ENCODE data around the gene TNRC18.

TNRC18 gene

DNA sequence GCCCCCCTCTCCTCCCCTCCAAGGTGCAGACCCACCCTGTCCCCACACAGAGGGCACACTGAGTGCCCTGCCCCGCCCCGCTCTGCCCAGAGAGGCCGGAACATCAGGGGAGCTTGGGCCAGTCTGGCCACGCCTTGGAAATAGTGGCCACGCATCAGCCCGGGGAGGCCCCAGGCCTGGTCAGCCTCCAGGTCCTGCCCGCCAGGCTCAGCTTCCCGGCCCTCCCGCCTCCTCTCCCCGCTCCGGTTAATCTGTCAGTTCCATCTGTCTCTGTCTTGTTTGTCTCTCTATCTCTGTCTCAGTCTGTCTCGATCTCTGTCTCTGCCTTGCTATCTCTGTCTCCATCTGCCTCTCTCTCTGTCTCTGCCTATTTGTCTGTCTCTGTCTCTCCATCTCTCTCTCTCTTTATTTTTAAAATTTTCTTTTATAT lies 28.9 kb upstream of the TNRC18 start:
- DNase-seq (ENCODE audit: low read depth in 2 of 2): no peak

DNA sequence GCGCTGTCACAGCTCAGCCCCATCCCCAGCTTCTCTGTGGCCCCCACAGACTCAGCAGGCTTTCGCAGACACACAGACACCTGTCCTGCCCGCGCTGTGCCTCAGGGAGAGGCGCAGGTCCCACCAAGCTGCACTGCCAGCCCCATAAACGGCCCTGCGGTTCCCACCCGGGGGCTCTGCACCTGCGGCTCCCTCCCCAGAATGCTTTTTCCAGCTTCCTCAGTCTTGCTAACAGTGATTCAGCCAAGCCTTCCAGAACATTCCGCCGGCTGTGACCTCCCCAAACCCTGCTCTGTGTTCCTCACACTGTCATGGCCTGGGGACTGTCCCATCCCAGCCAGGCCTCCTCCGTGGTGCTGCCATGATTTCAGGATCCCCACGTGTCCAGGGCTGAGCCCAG lies 27.8 kb upstream of the TNRC18 start:
- DNase-seq (ENCODE audit: low read depth in 2 of 2): no peak

DNA sequence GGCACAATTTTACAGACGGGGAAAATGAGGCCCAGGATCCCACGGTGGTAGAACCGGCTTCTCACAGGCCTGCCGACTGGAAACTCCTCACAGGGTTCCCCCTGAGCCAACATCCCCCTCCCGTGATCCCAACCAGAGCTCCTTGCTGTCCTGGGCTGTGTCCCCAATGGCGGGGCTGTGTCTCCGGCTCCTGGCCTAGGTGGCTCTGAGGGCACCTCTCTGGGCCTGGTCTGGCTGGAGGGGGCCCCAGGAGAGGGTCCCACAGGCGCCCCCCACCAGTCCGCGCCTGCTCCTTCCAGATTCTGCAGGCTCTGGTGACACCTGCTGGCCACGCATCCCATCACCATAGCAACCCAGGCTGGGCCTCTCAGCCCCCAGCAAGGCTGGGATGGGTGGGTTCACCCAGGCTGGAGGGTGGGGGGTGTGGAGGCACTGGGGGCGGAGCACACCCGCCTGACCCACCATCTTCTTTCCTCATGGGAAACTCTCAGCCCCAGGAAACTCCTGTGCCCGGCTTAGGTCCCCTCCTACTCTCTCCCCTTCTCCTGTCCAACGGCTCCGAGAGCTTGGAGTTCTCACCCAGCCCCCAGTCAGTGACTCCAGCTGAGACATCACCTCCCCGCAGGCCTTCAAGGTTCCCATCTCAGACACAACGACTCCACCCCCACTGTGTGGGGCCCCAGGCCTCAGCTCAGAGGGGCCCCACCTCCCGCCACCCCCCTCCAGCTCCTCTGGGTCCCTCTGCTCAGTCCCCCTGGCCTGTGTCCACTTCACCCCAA lies 27.1 kb upstream of the TNRC18 start:
- peak; percentile 21 to 23 for DNase-seq (ENCODE audit: low read depth in 2 of 2)

DNA sequence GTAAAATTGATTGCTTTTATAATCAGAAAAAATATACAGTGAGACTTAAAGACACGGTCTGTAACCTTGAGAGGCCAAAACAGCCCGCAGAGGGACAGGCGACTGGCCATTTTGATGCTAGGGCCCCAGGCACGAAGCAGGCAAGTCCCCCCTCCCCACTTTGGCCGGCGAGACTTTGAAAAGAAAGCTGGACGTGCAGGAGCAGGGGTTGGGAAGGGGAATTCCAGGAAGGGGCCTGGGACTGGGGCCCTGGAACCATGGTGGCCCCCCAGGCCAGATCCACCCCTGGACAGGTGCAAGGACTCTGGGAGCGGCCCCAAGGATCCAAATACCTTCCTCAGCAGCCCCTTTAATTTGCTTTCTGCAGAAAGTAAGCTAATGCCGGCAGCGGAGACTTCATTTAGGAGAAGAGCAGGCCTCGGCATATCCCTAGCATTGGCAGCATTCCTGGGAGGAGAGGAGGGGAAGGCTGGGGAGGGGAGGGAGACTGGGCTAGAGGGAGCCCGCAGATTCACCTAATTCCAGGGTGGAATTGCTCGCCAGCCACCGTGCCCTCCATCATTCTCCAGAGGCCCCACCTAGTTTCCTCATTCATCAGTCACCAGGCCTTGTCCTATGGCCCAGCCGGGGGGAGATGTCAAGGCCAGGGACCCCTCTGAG lies 24.9 kb upstream of the TNRC18 start:
- no peak for DNase-seq (ENCODE audit: low read depth in 2 of 2)

DNA sequence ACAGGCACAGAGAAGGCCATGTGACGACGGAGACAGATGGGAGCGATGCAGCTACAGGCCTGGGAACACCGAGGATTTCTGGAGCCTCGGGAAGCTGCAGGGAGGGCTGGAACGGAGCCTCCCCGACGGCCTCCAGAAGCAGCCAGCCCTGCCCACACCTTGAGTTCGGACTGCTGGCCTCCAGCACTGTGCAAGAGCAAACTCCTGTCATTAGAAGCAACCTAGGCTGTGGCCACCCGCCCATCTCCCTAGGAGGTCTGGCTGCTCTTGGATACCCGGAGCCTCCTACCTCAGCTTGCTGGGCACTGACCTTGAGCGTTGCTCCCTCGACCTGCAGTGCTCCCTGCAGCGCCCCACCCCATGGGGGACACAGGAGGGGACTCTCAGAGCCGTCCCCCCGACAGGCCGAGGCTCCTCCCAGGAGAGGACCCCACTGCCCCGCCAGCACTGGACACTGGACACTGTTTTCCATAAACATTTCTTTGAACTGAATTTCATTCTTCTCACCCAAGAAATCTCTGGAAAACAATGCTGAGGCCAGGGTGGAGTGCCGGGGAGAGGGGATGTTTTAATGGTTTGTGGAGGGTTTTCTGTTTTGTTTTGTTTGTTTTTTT lies 22.5 kb upstream of the TNRC18 start:
- DNase-seq (ENCODE audit: low read depth in 2 of 2): no peak

DNA sequence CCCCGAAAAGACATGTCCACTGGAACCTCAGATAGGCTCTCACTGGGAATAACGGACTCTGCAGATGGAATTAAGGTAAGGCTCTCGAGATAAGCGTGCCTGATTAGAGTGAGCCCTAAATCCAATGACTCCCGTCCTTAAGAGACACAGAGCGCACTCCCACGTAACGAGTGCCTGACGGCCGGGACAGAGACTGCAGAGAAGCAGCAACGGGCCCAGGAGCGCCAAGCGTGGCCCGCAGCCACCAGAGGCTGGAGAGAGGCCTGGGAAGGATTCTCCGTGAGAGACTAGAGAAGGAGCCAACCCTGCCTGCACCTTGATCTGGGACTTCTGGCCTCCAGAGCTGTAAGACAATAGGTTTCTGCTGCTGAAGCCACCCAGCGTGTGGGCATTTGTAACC lies 20.0 kb upstream of the TNRC18 start:
- DNase-seq (ENCODE audit: low read depth in 2 of 2): no peak

DNA sequence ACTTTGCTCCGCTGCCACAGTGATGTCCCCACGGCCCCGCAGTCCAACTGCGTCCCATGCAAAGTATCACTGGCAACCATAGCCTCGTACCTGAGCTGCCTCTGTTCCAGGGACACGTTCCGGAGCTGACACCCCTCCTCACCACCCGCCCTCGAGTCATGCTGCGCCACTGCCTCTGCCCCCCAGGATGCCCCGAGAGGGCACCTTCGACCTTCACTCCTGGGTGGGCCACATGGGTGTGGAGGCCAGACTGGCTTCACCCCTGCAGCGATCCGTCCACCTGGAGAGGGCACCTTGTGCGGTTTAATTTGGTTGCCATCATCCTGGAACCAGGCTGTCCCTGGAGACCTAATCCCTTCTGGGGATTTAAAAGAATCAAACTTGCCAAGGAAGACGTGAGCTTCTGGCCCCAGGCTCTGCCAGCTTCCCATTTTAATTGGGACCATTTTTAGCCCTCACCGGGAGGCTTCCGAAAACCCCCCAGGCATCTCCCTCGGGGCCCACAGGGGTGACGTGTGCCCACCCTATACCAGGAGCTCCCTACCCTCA lies 19.2 kb upstream of the TNRC18 start:
- DNase-seq (ENCODE audit: low read depth in 2 of 2): no peak

DNA sequence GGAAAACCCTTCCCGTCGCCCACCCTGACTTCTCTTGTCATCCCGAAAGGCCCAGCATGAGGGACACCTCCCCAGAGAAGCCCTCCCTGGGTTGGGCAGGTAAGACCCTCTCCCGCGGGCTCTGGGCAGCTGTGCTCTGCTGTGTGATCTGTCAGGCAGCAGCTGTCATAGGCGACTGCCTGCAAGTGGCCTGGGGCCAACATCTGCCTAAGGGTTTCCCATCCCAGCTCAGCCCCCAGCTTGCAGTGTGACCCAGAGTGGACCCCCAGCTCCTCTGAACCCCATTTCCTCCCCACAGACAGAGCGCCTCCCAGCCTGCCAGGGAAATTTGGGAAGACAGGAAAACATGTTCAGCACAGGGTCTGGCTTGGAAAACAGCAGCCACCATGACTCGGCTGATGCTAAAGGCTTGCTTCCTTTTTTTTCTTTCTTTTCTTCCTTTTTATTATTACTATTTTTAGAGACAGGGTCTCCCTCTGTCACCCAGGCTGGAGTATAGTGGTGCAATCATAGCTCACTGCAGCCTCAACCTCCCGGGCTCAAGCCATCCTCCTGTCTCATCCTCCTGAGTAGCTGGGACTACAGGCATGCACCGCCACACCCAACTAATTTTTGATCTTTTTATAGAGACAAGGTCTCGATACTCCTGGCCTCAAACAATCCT lies 18.3 kb upstream of the TNRC18 start:
- no peak for DNase-seq (ENCODE audit: low read depth in 2 of 2)

DNA sequence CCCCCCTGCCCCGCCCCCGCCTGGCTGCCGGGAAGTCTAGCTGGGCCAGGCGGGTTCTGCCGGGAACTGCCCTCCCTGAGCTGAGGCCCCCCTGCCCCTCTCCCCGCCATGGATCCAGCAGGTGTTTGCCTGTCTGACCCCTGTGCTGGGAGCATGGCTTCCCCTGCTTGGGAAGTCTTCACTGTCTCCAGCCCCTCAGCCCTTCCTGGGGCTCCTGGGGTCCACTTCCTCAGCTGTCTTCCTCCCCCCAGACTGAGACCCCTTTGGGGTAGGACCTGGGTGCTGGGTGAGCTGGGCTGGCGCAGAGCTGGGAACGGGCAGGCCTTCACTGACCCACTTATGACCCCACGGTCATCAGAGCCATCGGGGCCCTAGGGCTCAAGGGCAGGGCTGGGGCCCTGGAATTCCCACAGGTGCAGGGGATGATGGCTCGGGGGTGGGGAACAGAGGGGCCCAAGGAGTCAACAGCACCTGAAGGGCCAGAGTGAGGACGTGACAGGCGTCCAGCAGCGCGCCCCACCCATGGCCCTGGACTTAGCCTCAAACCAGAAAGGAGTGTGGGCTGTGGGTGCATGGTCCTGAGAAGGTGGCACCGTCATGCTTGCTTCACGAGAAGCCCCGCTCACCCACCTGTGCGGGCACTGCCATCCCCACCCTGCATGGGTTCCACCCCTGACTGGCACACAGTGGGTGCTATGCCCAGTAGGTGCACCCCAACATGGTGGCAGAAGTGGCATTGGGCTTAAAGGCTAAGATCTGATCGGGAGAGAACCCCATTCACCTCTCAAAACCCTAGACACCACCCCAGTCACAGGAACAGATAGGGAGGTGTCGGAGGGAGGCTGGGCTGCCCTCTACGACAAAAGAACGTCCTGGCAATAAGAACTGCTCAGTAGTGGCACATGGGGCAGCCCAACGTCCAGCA lies 16.2 kb upstream of the TNRC18 start:
- no peak for DNase-seq (ENCODE audit: low read depth in 2 of 2)

DNA sequence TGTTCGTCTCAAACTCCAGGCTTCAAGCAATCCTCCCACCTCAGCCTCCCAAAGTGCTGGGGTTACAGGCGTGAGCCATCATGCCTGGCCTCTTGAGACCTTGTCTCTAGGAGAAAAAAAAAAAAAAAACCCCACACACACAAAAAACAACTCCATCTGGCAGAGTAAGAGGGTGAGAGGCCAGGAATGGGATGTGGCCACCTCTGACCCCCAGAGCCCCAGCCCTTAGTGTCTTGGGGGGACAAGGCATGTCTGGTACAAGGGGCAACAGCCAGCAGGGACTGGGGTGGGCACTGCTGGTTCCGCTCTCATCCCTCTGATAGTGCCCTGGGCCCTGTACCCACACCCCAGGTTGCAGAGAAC lies 15.6 kb upstream of the TNRC18 start:
- no peak for DNase-seq (ENCODE audit: low read depth in 2 of 2)

DNA sequence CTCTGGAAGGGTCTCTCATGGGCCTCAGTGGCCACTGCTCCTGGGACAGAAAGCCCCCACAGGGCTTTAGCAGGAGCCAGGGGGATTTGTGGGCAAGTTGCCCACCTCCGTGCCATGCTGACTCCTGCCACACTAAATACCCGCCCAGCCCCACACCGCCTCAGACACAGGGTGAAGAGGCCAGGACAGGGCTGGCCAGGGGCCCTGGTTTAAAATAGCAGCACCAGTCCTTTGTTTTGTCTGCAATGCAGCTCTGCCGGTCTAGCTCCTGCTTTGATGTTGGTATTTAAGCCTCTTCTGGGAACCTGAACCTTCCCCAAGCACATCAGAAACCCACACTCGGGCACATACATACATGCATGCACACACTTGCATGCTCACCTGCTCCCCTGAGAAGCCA lies 14.4 kb upstream of the TNRC18 start:
- DNase-seq (ENCODE audit: low read depth in 2 of 2): no peak

DNA sequence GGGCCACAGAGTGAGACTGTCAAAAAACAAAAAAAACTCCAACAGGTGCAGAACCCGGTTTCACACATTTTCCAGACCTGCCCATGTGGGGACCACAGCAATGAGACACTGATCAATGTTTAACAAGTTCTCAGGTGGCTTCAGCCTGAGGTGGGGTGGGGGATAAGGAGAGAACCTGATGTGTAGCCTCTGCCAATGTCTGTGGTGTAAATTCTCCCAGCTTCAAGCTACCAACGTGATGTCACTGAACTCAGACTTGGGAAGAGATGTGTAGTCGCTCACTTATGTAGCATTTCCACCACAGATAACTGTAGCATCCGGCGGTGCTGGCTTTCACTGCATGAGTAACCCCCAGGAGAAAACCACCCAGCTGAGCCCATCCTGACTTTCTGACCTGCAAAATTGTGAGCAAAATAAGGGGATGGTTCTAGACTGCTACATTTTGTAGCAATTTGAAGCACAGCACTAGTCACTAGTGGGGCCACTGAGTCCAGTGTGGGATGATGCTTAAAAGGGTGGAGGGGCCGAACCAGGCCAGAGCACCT lies 13.8 kb upstream of the TNRC18 start:
- no peak for DNase-seq (ENCODE audit: low read depth in 2 of 2)

DNA sequence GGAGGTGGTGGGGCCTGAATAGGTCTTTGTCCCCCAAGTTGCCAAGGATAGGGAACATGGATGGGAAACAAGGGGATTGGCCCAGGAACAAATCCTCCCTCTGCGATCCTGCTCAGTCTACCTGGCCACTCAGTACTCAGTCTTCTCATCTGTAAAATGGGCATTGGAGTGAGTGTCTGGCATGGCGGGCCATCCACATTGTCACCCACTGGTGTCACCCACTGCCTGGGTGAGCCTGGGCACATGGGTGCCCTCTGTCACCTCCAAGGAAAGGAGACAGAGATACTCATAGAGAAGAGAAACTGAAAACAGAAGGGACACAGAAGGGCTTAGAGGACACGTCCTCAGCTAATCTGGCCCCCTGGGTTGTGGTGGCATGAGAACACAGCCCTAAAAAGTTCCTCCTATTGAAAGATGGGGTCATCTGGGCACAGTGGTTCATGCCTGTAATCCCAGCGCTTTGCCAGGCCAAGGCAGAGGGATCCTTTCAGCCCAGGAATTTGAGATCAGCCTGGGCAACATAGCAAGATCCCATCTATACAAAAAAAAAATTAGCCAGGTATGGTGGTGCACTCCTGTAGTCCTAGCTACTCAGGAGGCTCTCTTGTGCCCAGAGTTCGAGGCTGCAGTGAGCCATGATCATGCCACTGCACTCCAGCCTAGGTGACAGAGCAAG lies 12.5 kb upstream of the TNRC18 start:
- DNase-seq (ENCODE audit: low read depth in 2 of 2): no peak

DNA sequence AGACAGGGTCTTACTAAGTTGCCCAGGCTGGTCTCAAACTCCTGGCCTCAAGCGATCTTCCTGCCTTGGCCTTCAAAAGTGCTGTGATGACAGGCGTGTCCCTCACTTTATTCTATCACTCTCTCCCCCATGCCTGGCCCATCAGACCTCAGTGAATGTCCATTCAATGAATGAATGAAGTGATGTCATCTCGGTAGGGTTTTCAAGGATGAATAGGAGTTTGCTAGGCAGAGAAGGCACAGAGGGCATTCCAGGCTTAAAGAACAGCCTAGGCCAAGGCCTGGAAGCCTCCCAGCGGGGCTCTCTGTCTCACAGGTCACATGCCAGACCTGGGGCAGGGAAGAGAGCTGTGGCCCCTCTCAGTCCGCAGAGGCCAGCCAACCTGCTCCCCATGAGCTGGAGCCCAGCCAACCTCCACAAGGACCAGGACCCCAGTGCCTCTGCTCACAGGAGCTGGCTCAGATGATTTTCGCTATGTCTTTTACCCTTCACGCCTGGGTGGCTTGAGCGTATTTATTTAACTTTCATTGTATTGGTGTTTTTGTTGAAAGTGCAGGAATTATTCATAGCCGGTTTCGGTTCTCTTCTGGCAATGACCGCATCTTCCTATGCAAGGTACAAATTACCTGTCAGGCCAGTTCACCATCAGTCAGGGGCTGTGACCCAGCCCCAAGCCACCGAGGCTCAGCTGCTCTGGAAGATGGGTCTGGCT lies 11.8 kb upstream of the TNRC18 start:
- DNase-seq (ENCODE audit: low read depth in 2 of 2): no peak

DNA sequence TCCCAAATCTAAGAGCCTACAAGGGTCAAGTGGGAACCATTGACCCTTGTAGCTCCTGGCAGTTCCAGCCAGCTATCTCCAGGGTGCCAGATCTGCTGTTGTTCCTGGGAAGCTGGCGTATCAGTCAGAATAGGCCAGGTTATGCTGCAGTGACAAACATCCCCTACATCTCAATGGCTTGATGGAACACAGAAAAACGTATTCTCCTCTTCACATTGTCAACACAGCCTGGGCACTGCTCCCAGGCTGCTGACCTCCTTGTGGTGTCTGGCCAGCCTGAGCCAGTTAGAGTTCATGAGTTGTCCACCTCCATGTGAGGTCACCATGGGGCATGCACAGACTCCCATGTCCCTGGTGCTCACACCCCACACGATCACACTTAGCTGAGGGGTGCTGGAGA lies 9.5 kb upstream of the TNRC18 start:
- no peak for DNase-seq (ENCODE audit: low read depth in 2 of 2)

DNA sequence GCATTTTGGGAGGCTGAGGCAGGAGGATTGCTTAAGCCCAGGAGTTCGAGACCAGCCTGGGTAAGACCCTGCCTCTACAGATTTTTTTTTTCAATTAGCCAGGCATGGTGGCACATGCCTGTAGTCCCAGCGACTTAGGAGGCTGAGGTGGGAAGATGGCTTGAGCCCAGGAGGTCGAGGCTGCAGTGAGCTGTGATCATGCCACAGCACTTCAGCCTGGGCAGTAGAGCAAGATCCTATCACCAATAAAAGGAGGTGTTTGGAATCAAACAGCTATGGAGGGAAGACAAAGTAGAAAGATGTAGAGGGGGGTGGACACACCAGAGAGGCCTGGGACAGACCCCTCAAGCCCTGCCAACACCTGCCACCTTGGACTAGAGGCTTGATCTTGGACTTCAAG lies 9.1 kb upstream of the TNRC18 start:
- DNase-seq (ENCODE audit: low read depth in 2 of 2): no peak

DNA sequence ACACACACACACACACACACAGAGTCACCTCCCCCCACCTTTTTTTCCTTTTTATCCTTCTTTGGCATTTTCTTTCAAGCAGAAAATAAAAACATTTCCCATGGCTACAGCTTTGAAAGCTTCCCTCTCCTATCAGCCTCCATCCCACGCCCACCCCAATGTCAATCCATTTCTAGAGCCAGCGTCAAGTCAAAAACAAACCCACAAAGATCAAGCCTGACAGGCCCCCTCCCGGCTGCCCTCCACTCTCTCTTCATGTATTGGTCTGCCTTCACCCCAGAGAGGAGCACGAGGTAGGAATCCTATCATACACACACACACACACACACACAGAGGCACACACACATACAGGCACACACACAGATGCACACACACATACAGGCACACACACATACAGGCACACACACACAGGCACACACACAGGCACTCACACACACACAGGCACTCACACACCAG lies 8.0 kb upstream of the TNRC18 start:
- no peak for DNase-seq (ENCODE audit: low read depth in 2 of 2)

DNA sequence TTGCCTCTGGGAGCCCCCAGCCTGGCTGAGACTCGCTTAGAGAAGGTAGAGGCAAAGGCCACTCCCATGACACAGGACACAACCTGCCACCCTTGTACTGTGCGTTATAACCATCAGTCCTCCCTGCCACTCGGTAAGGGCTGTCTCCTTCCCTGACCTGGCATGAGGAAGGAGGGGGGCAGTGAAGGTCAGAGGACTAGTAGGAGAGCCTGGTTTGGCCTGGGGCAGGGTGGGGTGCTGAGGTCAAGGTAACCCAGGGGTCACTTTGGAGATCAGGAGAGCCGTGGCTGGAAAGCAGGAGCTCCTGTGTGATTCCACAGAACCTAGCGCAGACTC lies 6.9 kb upstream of the TNRC18 start:
- no peak for DNase-seq (ENCODE audit: low read depth in 2 of 2)

DNA sequence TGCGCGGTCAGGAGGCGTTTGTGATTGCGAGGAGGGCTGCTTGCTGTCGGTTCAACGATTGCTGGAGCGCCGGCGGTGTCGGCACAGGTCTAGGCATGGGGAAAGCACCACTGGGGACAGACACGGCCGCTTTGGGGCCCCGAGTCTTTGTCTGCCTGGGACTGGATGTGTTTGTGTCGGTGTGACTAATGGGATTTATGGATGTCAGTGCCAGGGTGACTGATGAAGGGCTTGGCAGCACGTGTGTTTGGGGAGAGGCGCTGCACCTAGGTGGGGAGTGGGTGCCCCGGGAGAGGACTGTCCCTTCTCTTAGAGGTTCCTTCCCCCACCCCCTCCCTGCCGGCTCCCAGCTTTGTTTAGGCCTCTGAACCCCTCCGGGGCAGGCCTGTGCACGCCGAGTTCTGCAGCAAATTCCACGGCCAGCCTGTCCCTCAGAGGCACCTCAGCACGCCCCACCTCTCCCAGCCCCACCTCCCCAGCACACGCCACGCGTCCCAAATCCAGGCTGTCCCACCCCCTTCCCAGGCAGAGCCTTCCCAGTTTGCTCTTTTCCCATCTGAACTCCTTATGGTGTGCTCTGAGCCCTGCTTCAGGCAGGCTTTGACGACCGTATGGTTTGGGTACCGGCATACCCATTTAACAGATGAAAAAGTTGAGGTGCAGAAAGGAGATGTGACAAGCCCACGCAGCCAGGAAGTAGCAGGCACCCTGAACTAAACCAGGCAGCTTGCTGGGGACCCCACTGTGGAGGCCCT lies 6.4 kb upstream of the TNRC18 start:
- no peak for DNase-seq (ENCODE audit: low read depth in 2 of 2)
